ENCODE results near the gene HSD17B14.

HSD17B14 gene

GRCh38 chr19:48822514-48822913 lies 13.8 kb downstream of the HSD17B14 start:
- no peak for FAIRE-seq

DNA sequence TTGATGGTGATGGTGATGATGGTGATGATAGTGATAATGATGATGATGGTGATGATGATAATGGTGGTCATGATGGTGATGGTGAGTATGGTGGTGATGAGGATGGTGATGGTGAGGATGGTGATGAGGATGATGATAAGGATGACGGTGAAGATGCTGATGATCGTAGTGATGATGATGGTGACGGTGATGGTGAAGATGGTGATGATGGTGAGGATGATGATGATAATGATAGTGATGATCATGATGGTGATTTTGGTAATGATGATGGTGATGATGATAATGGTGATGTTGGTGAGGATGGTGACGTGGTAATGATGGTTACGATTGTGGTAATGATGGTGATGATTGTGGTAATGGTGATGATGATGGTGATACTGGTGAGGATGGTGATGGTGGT lies 14.7 kb downstream of the HSD17B14 start:
- no peak for FAIRE-seq

GRCh38 chr19:48819366-48819816 lies 16.9 kb downstream of the HSD17B14 start:
- no peak for FAIRE-seq

GRCh38 chr19:48818234-48818820 lies 18.0 kb downstream of the HSD17B14 start:
- FAIRE-seq: no peak

DNA sequence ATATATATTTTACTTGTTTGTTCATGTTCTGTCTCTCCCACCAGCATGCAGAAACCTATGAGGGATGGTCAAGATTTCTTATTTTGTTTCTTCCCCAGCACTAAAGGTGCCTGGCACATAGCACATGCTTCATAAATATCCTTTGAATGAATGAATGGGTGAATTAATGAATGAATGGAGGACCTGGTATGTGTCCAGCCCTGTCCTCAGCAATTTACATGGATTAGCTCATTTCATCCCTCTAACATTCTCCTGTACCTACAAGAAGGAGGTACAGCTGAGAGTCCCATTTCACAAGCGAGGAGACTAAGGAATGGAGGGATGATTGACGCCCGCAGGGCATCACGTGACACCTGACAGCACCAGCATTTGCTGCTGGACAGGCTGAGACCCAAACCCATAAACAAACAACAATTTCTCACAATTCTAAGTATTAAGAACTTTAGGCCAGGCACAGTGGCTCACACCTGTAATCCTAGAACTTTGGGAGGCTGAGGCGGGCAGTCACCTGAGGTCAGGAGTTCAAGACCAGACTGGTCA lies 18.6 kb downstream of the HSD17B14 start:
- no peak for FAIRE-seq

DNA sequence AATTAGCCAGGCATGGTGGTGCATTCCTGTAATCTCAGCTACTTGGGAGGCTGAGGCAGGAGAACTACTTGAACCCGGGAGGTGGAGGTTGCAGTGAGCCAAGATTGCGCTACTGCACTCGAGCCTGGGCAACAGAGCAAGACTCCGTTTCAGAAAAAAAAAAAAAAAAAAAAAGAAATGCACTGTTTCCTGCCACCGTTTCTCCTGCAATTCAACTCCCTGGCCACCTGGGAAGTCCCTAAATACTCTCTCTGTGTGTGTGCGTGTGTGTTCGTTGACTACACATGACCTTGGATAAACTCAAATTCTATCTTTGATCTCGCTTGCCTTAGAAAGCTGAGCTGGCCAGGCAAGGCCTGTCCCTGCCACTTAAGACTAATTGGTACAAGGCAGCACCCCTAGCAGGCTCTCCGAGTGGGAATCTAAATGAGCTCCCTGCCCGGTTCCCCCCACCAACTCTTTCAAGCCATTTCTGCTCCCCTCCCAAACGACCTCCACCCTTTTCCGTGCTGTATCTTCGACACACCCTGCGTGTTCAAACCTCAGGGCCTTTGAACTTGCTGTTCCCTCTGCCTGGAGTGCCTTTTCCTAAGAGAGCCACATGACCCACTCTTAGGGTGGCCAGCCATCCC lies 20.3 kb downstream of the HSD17B14 start:
- FAIRE-seq: no peak

GRCh38 chr19:48814895-48815294 lies 21.4 kb downstream of the HSD17B14 start:
- no peak for FAIRE-seq

DNA sequence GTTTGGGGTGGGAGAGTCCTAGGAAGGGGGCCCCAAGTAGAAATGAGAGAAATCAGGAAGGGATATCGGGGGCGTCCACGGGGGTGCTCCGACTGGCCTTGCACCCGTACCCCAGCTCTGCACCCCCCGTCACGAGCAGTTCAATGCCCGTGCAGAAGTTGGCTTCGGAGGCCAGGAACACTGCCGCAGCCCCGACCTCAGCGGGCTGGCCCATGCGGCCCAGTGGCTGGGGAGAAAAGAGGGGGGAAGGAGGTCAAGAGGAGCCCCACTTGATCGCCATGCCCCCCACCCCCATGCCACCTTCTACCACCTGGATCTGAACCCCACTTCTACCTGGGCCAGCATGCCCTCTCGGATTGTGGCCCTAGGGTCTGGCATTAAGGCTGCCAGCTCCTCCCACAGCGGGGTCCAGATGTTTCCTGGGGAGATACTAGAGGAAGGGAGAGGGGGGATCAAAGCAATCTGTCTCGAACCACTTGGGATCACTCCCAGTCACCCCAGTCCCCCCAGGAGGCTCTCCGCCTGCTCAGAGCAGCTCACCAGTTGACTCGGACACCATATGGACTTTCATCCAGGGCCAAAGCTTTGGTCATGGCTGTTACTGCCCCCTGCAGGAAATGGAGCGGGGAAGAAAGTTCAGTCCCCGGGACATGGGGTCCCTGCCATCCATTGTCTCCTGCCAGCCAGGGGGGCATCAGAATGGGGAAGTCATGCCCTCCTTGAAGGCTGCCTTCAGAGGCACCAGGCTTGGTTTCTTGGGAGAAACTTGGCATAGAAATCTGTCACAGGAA lies 23.0 kb downstream of the HSD17B14 start:
- FAIRE-seq: no peak

DNA sequence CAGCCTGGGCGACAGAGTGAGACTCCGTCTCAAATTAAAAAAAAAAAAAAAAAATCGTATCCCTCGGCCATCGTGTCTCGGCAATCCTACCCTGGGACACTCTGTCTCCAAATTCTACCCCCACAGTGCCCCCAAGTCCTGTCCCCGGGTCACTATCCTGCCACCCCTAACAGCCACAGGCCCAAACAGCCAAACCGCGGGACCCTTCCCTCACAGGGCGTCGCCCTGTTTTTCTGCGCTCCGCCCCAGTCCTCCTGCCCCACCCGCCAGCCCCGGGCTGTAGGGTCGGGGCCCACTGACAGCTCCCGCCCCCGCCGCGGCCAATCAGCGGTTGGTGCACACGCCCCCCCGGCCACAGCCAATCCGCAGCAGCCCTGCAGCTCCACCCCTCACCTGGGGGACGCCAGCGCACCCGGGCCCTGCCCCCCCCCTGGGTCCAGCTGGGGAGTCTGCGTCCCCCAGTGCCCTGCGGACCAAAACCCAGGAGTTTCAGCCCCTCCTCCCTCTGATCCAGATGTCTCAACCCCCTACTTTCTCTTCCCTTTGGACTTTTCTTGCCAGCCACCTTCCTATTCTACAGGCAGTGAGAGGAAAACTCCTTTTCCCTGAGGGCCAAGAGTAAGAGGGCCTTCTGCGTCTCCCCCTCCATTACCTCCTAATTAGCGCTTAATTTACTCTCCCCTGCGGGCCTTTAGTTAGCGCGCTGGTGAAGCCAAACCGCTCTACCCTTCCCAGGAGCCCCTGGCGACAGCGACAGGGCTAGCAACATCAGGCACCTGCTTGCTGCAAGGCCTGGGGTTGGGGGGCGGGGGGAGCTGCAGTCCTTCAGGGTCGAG lies 24.0 kb downstream of the HSD17B14 start:
- FAIRE-seq: no peak

DNA sequence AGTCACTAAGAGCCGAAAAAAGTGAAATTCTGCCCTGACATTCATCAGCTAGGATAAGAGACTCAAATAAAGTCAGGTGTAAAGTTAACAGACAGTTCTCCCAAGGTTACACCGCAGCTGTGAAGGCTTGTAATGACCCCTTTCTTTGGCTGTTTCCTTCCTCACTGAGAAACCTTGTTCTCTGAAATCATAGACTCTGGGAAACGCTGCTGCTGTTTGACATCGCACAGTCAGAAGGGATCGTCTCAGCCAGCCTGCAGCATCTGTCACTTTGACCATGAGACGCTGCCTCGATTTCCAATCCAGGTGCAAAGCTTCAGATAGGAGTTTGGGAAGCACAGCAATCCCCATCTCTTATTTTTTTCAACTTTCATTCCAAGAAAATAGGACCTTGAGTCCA lies 26.1 kb downstream of the HSD17B14 start:
- no peak for FAIRE-seq

DNA sequence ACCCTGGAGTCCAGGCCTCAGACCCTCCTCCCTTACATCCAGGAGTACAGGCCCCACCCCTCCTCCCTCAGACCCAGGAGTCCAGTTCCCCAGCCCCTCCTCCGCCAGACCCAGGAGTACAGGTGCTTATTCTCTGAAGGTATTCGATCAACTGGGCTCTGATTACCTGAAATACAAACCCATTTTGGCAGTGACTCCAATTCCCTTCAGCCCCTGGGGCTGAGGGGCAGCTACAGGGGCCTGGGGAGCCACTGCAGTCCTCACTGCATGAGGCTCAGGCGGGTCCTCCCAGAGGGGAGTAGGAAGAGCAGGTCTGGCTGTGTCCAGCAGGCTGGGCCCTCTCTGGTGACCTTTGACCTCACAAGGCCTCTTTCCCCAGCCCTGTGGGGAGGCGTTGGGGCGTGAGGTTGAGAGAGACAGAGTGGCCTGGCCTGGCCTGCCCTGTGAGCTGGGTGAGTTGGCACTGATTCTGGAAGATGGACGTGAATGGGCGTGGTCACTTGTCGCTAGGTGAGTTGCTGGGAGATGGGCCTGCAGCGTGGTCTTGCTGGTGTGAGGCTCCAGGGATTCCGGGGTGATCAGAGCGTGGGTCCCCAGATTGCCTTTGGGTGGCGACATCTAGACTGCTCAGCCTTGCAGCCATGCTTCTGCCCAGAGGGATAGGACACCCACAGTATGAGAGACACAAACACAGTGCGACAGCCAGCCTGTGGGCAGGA lies 28.5 kb downstream of the HSD17B14 start:
- FAIRE-seq: no peak

- FAIRE-seq: no peak
Observed at GRCh38 chr19:48806818-48807589, 29.3 kb downstream of the HSD17B14 start.

- FAIRE-seq: no peak
Observed at GRCh38 chr19:48806518-48806817, 29.8 kb downstream of the HSD17B14 start.

- no peak for FAIRE-seq
Observed at GRCh38 chr19:48805452-48805851, 30.8 kb downstream of the HSD17B14 start.

DNA sequence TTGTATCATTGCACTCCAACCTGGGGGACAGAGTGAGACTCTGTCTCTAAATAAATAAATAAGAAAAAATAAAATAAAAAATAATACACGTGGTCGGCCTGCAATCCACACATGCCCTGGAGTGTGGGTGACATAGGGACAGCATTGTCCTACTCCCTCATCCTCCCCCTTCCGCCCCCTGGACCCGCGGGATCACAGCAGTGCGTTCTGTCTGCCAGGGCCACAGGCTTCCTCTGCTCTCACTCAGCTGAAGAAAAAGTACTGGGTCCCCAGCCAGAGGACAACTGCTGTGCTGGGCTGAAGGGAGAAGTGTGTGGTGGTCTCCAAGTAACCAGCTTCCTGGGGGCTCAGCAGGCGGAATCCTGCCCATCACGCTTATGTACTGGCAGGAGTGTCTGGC lies 31.8 kb downstream of the HSD17B14 start:
- no peak for FAIRE-seq

DNA sequence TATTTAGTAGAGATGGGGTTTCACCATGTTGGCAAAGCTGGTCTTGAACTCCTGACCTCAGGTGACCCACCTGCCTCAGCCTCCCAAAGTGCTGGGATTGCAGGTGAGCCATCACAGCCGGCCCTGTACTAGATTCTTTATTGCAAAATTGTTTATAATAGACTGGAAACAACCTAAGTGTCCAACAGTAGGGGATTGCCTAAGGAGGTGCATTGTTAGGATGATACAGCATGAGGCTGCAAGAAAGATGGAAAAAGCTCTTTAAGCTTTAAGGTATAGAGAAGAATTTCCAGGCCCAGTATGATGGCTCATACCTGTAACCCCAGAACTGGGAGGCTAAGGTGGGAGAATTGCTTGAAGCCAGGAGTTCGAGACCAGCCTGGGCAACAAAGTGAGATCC lies 33.7 kb downstream of the HSD17B14 start:
- FAIRE-seq: no peak

- FAIRE-seq: no peak
Observed at GRCh38 chr19:48799358-48800300, 36.7 kb downstream of the HSD17B14 start.

DNA sequence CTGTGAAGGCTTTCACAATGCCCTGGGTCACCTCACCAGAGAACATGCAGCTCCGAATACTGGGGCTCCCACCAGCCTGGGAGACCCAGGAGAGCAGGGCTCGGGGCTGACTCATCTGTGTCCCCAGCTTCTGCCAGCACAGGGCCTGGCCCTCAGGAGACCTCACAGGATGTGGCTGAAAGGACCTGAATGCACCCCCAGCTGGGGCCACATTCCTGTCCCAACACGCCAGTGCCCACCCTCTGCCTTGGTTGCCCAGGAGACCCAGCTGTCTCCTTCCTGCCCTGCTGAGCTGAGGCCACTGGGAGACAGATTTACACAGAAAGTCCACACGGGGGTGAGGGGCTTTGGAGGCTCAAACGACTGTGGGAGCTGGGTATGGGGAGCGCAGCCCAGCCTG lies 37.4 kb downstream of the HSD17B14 start:
- FAIRE-seq: no peak

- no peak for FAIRE-seq
Observed at GRCh38 chr19:48797103-48797502, 39.2 kb downstream of the HSD17B14 start.
